Parathyroid adenoma (tissue), 2 donors: Measurements from ENCODE around the gene DEFB128.

ENCODE experiments used
- H2AFZ ChIP-seq: fragments of 300-600 bp; sonication (generic); one replicate; pipeline ENCODE4 v1.7.0; 2017; ENCODE audit warnings: antibody characterized with exemption, mild to moderate bottlenecking
- H3K27ac ChIP-seq: fragments of 300-600 bp; sonication (generic); one replicate; pipeline ENCODE4 v1.7.0; 2017
- H3K27me3 ChIP-seq: fragments of 300-600 bp; sonication (generic); one replicate; pipeline ENCODE4 v1.7.0; 2017; ENCODE audit warnings: low read length; ENCODE audit not compliant: control insufficient read depth, insufficient read depth
- H3K36me3 ChIP-seq: fragments of 300-600 bp; sonication (generic); one replicate; pipeline ENCODE4 v1.7.0; 2017; ENCODE audit warnings: low read length; ENCODE audit not compliant: control insufficient read depth, insufficient read depth
- H3K4me1 ChIP-seq: fragments of 300-600 bp; sonication (generic); one replicate; pipeline ENCODE4 v1.7.0; 2017; ENCODE audit warnings: control low read depth
- H3K4me2 ChIP-seq: fragments of 300-600 bp; sonication (generic); one replicate; pipeline ENCODE4 v1.7.0; 2017; ENCODE audit warnings: low read length
- H3K4me3 ChIP-seq: fragments of 300-600 bp; sonication (generic); one replicate; pipeline ENCODE4 v1.7.0; 2017; ENCODE audit warnings: low read depth, low read length
- H3K79me2 ChIP-seq: fragments of 300-600 bp; sonication (generic); one replicate; pipeline ENCODE4 v1.7.0; 2017; ENCODE audit warnings: control low read depth
- H3K9ac ChIP-seq: fragments of 300-600 bp; sonication (generic); one replicate; pipeline ENCODE4 v1.7.0; 2017; ENCODE audit warnings: mild to moderate bottlenecking
- H3K9me3 ChIP-seq: fragments of 300-600 bp; sonication (generic); one replicate; pipeline ENCODE4 v1.7.0; 2017; ENCODE audit warnings: low read length; ENCODE audit not compliant: control insufficient read depth
- TF ChIP-seq, protein P1 (sequence below): fragments of 300-600 bp; sonication (generic); IDR thresholded peaks from one replicate; pipeline ENCODE4 v1.7.0; 2017; ENCODE audit warnings: antibody characterized with exemption, mild to moderate bottlenecking
- donor health status: primary hyperparathyroidism.

Gene DEFB128

DNA sequence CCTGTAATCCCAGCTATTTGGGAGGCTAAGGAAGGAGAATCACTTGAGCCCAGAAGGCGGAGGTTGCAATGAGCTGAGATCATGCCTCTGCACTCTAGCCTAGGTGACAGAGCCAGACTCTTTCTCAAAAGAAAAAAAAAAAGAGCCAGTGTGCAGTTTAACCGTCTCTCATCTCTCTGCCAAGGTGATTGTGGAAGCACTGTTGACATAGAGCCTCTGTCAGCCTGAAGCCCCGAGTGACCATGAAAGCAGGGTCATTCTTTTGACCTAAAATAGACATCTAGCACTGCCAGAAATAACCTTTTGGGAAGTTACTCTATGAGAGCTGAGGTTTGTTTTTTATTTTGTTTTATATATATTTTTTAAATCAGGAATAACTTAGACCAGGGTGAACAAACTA, 24.9 kb downstream of the DEFB128 start:
- TF ChIP-seq, protein P1, sequence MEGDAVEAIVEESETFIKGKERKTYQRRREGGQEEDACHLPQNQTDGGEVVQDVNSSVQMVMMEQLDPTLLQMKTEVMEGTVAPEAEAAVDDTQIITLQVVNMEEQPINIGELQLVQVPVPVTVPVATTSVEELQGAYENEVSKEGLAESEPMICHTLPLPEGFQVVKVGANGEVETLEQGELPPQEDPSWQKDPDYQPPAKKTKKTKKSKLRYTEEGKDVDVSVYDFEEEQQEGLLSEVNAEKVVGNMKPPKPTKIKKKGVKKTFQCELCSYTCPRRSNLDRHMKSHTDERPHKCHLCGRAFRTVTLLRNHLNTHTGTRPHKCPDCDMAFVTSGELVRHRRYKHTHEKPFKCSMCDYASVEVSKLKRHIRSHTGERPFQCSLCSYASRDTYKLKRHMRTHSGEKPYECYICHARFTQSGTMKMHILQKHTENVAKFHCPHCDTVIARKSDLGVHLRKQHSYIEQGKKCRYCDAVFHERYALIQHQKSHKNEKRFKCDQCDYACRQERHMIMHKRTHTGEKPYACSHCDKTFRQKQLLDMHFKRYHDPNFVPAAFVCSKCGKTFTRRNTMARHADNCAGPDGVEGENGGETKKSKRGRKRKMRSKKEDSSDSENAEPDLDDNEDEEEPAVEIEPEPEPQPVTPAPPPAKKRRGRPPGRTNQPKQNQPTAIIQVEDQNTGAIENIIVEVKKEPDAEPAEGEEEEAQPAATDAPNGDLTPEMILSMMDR = no peak
- no peak overlapping the region for H3K4me2 ChIP-seq

GRCh38 chr20:157154-157553, 32.4 kb downstream of the DEFB128 start, which contains the start of gene DEFB127:
Gene DEFB127 (plus strand): TSS chr20:157454. CDS start chr20:157545, 91 bp downstream.
- Histone ChIP-seq H3K4me1 (no peaks in the 10 kb centered on the region), H3K27me3 (no peaks in the 10 kb centered on the region), H3K36me3 (no peaks in the 10 kb centered on the region), H3K9ac (no peak within 1 kb of the TSS), H3K9me3 (no peaks in the 10 kb centered on the region), H3K79me2 (no peaks in the 10 kb centered on the region), H3K4me3 (no peak within 1 kb of the TSS), H2AFZ (no peak within 1 kb of the TSS), H3K27ac (no peak within 1 kb of the TSS), H3K4me2 (no peak within 1 kb of the TSS)
- TF ChIP-seq, protein P1 = no peak

More for the DNA sequence above, 24.9 kb downstream of the DEFB128 start:
- H3K27me3 ChIP-seq = no peaks in the 10 kb centered on the region
- no peaks in the 10 kb centered on the region for H3K79me2 ChIP-seq
- no peak overlapping the region for H3K9ac ChIP-seq
- H3K27ac ChIP-seq = no peak overlapping the region
- no peak overlapping the region for H2AFZ ChIP-seq
- H3K36me3 ChIP-seq = no peaks in the 10 kb centered on the region
- H3K4me1 ChIP-seq = no peaks in the 10 kb centered on the region
- H3K9me3 ChIP-seq = no peaks in the 10 kb centered on the region
- H3K4me3 ChIP-seq = no peak overlapping the region

DNA sequence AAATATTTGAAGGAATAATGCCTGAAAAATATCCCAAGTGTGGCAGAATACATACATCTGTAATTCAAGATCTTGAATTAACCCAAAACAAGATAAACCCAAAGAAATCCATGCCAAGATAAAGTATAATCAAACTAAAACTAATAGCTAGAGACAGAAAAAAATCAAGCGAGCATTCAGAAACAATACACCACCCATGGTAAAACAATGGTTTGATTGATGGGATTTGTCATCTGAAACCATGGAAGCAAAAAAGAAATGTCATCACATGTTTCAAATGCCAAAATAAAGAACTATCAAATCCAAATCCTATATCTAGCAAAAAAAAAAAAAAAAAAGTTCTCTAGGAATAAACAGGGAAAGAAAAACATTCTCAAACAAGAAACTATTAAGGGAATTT, 37.4 kb downstream of the DEFB128 start:
- Histone ChIP-seq H2AFZ (no peak overlapping the region), H3K9ac (no peak overlapping the region), H3K79me2 (no peaks in the 10 kb centered on the region), H3K4me3 (no peak overlapping the region), H3K36me3 (no peaks in the 10 kb centered on the region), H3K27me3 (no peaks in the 10 kb centered on the region), H3K27ac (no peak overlapping the region), H3K4me1 (no peaks in the 10 kb centered on the region), H3K4me2 (no peak overlapping the region), H3K9me3 (no peaks in the 10 kb centered on the region)
- TF ChIP-seq, protein P1 = no peak

DNA sequence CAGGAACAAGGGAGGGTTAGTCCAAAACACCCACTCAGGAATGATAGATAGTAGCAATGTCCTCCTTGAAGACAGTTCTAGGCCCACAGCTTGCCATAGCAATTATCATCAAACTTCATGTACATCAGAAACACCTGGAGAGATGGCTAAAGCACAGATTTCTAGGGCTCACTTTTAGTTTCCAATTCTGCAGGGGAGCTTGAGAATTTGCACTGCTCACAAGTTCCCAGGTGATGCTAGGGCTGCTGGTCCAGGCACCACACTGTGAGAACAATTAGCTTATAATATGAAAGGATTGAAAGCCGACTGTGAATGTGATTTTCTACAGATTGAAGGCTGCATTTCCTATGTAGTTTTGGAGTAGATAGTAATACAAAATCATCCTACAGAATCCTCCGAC, 43.6 kb downstream of the DEFB128 start:
- Histone ChIP-seq H3K4me1 (no peaks in the 10 kb centered on the region), H3K4me3 (no peak overlapping the region), H3K9ac (no peak overlapping the region), H3K79me2 (no peaks in the 10 kb centered on the region), H2AFZ (no peak overlapping the region), H3K27ac (no peak overlapping the region), H3K36me3 (no peaks in the 10 kb centered on the region), H3K27me3 (no peaks in the 10 kb centered on the region), H3K4me2 (no peak overlapping the region), H3K9me3 (no peaks in the 10 kb centered on the region)
- TF ChIP-seq, protein P1 = no peak

DNA sequence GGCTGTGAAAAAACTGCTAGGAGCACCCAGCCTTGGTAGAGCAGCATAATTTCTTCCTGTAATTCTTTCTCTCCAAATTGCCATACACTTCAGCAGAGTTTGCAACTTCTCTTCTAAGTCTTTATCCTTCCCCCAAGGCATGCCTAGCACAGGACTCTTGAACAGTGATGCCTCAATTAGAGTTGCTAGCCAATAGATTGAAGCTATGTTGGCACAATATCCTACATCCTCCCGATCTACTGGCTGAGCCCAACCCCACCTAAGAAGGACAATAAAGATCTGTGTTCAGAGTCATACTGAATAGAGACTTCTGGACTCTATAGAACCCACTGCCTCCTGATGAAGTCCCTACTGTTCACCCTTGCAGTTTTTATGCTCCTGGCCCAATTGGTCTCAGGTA, 47.2 kb downstream of the DEFB128 start, which contains the start of gene DEFB126:
Gene DEFB126, plus strand, starts transcription at position 301 of the 400 bp plus-strand sequence. Its CDS starts 39 bp downstream, at position 340.
- no peak within 1 kb of the TSS for H3K27ac ChIP-seq
- no peak within 1 kb of the TSS for H3K9ac ChIP-seq
- H3K4me1 ChIP-seq = no peaks in the 10 kb centered on the region
- H3K79me2 ChIP-seq = no peaks in the 10 kb centered on the region
- no peaks in the 10 kb centered on the region for H3K27me3 ChIP-seq
- no peak within 1 kb of the TSS for H2AFZ ChIP-seq
- no peaks in the 10 kb centered on the region for H3K9me3 ChIP-seq
- no peak within 1 kb of the TSS for H3K4me2 ChIP-seq
- TF ChIP-seq, protein P1 = no peak
- H3K36me3 ChIP-seq = no peaks in the 10 kb centered on the region
- no peak within 1 kb of the TSS for H3K4me3 ChIP-seq
